Measurements from ENCODE around the gene ZNF502. TPM values are rescaled to one million over a fixed set of nuclear protein-coding genes. Genes with fewer than 3 reads are reported as not detected.
"Not testable (repeated sequence)": the region's sequence is repeated elsewhere in the genome, so short reads cannot be mapped to it uniquely, and the experiment has no call there.

ZNF502 gene
- total RNA-seq, result 1.7 TPM

- peak; percentile 92 for ATAC-seq
These were observed at the start of gene ZNF502 for GRCh38 chr3:44712455-44713075. ZNF502 (plus strand) TSS chr3:44712660; CDS start chr3:44720262, 7,602 bp downstream.

DNA sequence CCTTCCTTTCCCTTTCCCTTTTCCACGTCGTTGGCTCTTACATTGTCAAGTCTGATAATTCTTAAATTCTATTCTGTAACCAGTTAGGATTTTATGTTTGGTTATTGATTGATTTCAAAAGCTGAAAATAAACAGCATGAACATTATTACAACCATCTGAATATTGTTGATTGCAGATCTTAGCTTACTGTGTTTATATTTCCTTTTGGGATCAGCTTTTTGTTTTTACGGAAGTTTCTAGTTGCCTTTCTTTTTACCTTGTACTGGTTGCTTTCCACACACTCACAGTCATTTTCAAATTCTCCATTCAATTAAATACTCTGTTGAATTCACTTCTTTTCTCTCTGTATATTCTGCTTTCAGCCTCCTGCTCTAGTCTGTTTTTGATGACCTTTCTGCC lies 47.3 kb upstream of the ZNF502 start:
- no peak for ATAC-seq

- ATAC-seq, result no peak
These were observed 46.1 kb upstream of the ZNF502 start for GRCh38 chr3:44666346-44666745.

- ATAC-seq, result peak; percentile 11
These were observed 42.7 kb upstream of the ZNF502 start for GRCh38 chr3:44669760-44670159.

GRCh38 chr3:44673466-44673865 lies 39.0 kb upstream of the ZNF502 start:
- ATAC-seq, result not testable (repeated sequence)

GRCh38 chr3:44674211-44674610 lies 38.2 kb upstream of the ZNF502 start:
- ATAC-seq, result no peak

GRCh38 chr3:44678480-44679116 lies 33.9 kb upstream of the ZNF502 start:
- no peak for ATAC-seq

- ATAC-seq, result no peak
These were observed 31.5 kb upstream of the ZNF502 start for GRCh38 chr3:44680921-44681455.

DNA sequence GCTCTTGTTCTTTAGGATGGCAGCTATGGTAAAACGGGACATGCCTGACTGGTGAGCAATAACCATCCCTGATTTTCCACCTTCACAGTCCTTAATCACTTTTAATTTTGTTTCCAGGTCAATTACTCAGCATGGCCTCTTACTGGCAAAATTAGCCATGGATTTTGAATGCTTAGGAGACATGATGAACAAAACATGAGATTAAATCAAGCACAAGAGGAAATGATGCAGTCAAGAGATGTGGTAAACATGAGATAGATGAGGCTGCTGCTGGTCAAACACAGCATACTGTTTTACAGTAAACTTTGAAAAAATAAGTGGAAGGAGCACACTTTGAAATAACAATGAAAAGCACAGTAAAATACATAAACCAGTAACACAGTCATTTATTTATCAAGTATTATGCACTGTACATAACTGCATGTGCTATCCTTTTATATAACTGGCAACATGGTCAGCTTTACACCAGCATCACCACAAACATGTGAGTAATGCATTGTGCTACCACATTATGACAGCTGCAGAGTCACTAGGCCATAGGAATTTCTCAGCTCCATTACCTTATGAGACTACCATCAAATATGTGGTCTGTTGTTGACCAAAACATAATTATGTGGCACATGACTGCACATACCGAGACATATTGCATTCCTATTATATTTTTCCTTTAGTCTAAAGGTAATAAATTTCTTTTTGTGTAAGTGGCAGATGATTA lies 30.1 kb upstream of the ZNF502 start:
- ATAC-seq, result no peak

DNA sequence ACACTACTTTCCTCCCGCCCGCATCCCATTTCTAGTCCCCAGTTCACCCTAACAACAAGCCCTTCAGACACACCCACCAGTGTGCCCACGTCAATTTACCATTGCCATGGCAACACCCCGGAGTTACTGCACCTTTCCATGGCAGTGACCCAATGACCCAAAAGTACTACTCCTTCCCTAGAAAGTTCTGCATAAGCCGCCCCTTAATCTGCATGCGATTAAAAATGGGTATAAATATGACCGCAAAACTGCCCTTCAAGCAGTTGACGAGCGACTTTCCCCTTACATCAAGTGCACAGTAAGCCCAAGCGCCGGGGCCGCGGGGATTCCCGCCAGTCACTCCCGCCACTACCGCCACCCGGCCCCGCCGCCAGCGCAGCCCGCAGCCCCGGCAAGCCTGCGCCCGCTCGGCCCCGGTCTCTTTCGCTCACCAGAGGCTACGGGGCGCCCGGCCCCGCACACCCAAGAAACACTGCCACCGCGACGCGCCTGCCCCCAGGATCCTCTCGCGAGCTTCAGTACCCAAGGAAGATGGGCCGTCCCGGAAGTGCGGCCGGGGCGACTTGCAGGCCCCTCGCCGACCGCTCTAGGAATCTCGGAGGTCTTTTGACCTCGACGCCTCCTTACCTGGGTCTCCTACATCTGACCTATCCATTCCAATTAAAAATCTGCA lies 27.2 kb upstream of the ZNF502 start:
- peak; percentile 68 for ATAC-seq

DNA sequence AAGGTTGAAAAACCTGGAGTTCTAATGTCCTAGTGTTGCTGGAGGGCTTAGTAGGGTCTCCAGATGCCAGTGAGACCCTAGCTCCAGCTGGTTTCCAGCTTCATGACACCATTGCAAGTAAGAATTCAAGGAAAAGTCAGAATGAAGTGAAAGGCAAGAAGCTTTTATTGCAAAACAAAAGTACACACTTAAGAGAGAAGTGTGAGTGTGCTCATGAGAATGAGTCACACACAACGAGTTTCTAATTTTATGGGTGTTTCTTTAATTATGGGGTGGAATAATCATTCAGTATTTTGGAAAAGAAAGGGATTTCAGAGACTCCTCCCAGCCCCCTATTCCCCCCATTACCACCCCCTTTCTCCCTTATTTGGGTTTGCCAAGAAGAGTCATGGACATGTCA lies 24.6 kb upstream of the ZNF502 start:
- no peak for ATAC-seq

DNA sequence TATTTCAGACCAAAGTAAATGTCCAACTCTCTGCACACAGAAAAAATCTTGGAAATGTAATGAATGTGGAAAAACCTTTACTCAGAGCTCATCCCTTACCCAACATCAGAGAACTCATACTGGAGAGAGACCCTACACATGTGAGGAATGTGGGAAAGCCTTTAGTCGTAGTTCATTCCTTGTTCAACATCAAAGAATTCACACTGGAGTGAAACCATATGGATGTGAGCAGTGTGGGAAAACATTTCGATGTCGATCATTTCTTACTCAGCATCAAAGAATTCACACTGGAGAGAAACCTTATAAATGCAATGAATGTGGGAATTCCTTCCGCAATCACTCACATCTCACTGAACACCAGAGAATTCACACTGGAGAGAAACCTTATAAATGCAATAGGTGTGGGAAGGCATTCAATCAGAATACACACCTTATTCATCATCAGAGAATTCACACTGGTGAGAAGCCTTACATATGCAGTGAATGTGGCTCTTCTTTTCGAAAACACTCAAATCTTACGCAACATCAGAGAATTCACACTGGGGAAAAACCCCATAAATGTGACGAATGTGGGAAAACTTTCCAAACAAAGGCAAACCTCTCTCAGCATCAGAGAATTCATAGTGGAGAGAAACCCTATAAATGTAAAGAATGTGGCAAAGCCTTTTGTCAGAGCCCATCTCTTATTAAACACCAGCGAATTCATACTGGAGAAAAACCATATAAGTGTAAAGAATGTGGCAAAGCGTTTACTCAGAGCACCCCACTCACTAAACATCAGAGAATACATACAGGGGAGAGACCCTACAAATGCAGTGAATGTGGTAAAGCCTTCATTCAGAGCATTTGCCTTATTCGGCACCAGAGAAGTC lies 9.0 kb downstream of the ZNF502 start:
- no peak for ATAC-seq

- ATAC-seq, result no peak
These were observed 9.6 kb downstream of the ZNF502 start for GRCh38 chr3:44722103-44722401.

DNA sequence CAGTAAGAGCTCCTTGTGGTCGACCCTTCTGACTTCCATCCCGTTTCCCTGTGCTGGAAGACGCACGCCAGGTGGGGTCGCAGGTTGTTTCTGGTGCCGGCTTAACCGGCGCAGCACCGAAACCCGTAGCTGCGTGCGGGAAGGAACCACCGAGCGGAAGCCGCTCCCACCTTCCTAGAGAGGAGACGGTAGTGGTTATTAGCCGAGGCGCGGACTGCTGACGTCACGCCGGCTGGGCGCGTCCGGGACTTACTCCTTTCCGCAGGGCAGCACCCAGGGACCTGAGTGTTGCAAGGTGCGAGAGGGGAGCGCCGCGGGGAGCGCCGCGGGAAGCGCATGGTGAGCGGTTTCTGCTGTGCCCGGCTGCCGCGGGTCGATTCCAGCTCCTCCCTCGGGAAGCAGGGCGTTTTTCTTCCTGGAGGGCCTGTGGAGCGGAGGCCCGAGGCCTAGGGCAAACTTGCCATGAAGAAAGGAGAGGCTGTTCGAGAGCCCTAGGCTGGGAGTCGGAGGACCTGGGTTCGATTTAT lies 17.0 kb downstream of the ZNF502 start, which contains the start of gene ZNF501:
TSS of gene ZNF501 (plus strand) at position 252 of the 527 bp plus-strand sequence. CDS start 4,787 bp downstream, outside the sequence.
- peak; percentile 100 for ATAC-seq

GRCh38 chr3:44734646-44735168 lies 22.2 kb downstream of the ZNF502 start:
- ATAC-seq, result no peak

GRCh38 chr3:44761101-44761423 lies 48.6 kb downstream of the ZNF502 start:
- ATAC-seq, result no peak

- peak; percentile 100 for ATAC-seq
These were observed 49.1 kb downstream of the ZNF502 start, which contains the start of the genes KIAA1143 and KIF15 for GRCh38 chr3:44761424-44762169. KIAA1143 (minus strand) TSS chr3:44761619; CDS start chr3:44761602, 17 bp downstream. KIF15 (plus strand) TSS chr3:44761794; CDS start chr3:44761866, 72 bp downstream.

DNA sequence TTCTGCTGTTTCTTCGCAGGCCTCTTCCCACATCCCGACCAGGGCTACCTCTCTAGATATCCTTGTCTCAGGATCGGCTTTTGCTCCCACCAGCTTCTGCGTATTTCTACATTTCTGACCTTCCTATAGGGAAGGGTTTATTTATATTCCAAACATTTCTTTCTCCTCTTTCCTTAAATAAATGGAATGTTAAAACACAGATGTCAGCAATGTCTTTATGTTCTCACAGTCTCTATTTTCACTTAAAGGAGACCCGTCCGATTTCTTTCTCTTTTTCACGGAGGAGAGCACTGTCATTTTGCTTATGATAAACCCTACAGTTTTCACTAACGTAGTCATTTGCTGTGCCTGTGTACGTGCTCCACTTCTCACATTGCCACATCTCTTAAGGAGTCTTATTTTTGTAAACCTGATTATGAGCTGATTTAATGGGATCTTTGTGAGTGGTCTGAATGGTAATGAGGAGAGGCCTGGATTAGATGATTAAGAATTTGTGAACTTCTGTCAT lies 49.8 kb downstream of the ZNF502 start:
- ATAC-seq, result no peak

GRCh38 chr3:44762690-44763089 lies 50.2 kb downstream of the ZNF502 start:
- ATAC-seq, result no peak

- ATAC-seq, result no peak
These were observed 51.8 kb downstream of the ZNF502 start for GRCh38 chr3:44764248-44764647.

Measured in esophagus mucosa (tissue), 1 donor.